Loucy (cell line): ENCODE data around the gene FMN1.

Source experiments
- H2AFZ ChIP-seq: fragments of 200-600 bp; sonication (generic); 2 replicates; pipeline ENCODE4 v1.6.0; 2016; ENCODE audit warnings: antibody characterized with exemption, mild to moderate bottlenecking, low read length, moderate library complexity
- H3F3A ChIP-seq: fragments of 200-600 bp; 2 replicates; pipeline ENCODE4 v1.6.0; 2016; ENCODE audit warnings: antibody characterized with exemption, low read depth, mild to moderate bottlenecking
- H3K27me3 ChIP-seq: fragments of 200-600 bp; sonication (generic); 2 replicates; pipeline ENCODE4 v1.6.1; 2014; ENCODE audit warnings: low read length, mild to moderate bottlenecking; ENCODE audit not compliant: insufficient read depth, poor library complexity, severe bottlenecking
- H3K36me3 ChIP-seq: fragments of 200-600 bp; sonication (generic); 2 replicates; pipeline ENCODE4 v1.6.1; 2016; ENCODE audit warnings: low read length; ENCODE audit not compliant: insufficient read depth
- H3K4me1 ChIP-seq: fragments of 200-600 bp; sonication (generic); 2 replicates; pipeline ENCODE4 v1.5.1; 2014; ENCODE audit warnings: low read length, mild to moderate bottlenecking; ENCODE audit not compliant: insufficient read depth, poor library complexity, severe bottlenecking
- H3K4me2 ChIP-seq: fragments of 200-600 bp; sonication (generic); 2 replicates; pipeline ENCODE4 v1.6.0; 2014; ENCODE audit warnings: antibody characterized with exemption, low read length, low read depth, mild to moderate bottlenecking; ENCODE audit not compliant: poor library complexity, severe bottlenecking
- H3K4me3 ChIP-seq: fragments of 200-600 bp; sonication (generic); 2 replicates; pipeline ENCODE4 v1.5.1; 2014; ENCODE audit warnings: low read length, mild to moderate bottlenecking, mixed read lengths; ENCODE audit not compliant: poor library complexity, severe bottlenecking
- H3K79me2 ChIP-seq: fragments of 200-600 bp; sonication (generic); 2 replicates; pipeline ENCODE4 v1.6.1; 2014; ENCODE audit warnings: low read length; ENCODE audit not compliant: insufficient read depth
- H3K9ac ChIP-seq: fragments of 200-600 bp; sonication (generic); 2 replicates; pipeline ENCODE4 v1.6.0; 2014; ENCODE audit warnings: mild to moderate bottlenecking, low read depth, low read length, moderate library complexity; ENCODE audit not compliant: poor library complexity, severe bottlenecking
- H3K9me2 ChIP-seq: fragments of 200-600 bp; sonication (generic); replicated peaks from 2 replicates; pipeline ENCODE4 v1.6.1; 2016; ENCODE audit warnings: low read depth, low read length, mixed read lengths
- H3K9me3 ChIP-seq: fragments of 200-600 bp; sonication (generic); 2 replicates; pipeline ENCODE4 v1.6.1; 2014; ENCODE audit warnings: mild to moderate bottlenecking, antibody characterized with exemption, low read length, low read depth; ENCODE audit not compliant: insufficient read depth
- H4K20me1 ChIP-seq: fragments of 200-600 bp; sonication (generic); 2 replicates; pipeline ENCODE4 v1.6.0; 2014; ENCODE audit warnings: antibody characterized with exemption, low read length, mild to moderate bottlenecking; ENCODE audit not compliant: insufficient read depth, poor library complexity, severe bottlenecking
- EZH2phosphoT487 ChIP-seq: fragments of 200-600 bp; IDR thresholded peaks from 2 replicates; pipeline ENCODE4 v1.6.1; 2018; ENCODE audit warnings: antibody characterized with exemption, mild to moderate bottlenecking, moderate library complexity, borderline replicate concordance
- TF ChIP-seq, protein P1 (sequence below): fragments of 200-600 bp; sonication (generic); conservative IDR thresholded peaks from 2 replicates; pipeline ENCODE4 v1.5.1; 2014; ENCODE audit warnings: mild to moderate bottlenecking, antibody characterized with exemption, low read length

Gene FMN1

GRCh38 chr15:32747921-32748342 is 446.6 kb downstream of the FMN1 start:
- no peaks in the 10 kb centered on the region for H3K4me1 ChIP-seq

DNA sequence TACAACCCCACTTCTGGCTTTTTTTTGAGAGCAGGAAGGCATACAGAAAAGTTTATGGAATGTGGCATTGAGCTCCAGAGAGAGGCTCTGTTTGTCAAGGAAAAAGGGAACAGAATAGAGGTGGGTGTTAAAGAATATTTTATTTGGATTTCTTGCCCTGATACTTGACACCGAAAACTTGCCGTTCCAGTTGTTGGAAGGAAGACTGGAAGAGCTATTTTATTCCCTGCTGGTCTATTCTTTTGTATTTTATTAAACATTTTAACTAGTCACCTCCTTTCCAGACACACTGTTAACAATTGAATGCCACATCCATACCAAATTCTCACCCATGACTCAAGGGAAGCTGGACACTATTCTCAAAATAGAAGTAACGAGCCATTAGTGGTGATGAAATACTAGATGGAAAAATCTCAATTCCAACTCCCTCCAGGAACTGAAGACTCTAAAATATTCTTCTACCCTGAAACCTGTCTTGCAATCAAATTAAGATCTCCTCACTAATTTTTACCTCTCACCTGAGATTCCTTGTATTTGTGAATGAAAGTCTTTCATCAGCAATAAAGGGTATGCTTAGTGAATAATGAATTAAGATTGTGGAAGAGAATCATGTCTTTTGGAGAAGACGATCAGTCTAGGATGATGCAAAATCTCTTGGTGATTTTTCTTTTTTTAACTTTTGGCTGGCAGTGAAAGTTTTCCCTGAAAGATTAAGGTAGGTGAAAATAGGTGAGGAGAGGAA is 448.2 kb downstream of the FMN1 start:
- no peaks in the 10 kb centered on the region for H3F3A ChIP-seq

More at GRCh38 chr15:32747921-32748342, 446.6 kb downstream of the FMN1 start:
- H2AFZ ChIP-seq = no peak overlapping the region
- no peaks in the 10 kb centered on the region for H3K9me3 ChIP-seq
- no peaks in the 10 kb centered on the region for H3F3A ChIP-seq
- no peak overlapping the region for H3K4me3 ChIP-seq
- TF ChIP-seq, protein P1, sequence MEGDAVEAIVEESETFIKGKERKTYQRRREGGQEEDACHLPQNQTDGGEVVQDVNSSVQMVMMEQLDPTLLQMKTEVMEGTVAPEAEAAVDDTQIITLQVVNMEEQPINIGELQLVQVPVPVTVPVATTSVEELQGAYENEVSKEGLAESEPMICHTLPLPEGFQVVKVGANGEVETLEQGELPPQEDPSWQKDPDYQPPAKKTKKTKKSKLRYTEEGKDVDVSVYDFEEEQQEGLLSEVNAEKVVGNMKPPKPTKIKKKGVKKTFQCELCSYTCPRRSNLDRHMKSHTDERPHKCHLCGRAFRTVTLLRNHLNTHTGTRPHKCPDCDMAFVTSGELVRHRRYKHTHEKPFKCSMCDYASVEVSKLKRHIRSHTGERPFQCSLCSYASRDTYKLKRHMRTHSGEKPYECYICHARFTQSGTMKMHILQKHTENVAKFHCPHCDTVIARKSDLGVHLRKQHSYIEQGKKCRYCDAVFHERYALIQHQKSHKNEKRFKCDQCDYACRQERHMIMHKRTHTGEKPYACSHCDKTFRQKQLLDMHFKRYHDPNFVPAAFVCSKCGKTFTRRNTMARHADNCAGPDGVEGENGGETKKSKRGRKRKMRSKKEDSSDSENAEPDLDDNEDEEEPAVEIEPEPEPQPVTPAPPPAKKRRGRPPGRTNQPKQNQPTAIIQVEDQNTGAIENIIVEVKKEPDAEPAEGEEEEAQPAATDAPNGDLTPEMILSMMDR = no peak
- TF ChIP-seq EZH2phosphoT487 = no peak
- H3K4me2 ChIP-seq = no peak overlapping the region
- H3K27me3 ChIP-seq = no peaks in the 10 kb centered on the region
- no peaks in the 10 kb centered on the region for H3K36me3 ChIP-seq
- H3K9ac ChIP-seq = no peak overlapping the region
- H4K20me1 ChIP-seq = no peaks in the 10 kb centered on the region
- no peaks in the 10 kb centered on the region for H3K79me2 ChIP-seq
- no peaks in the 10 kb centered on the region for H3K9me2 ChIP-seq

GRCh38 chr15:32743411-32744140 is 450.9 kb downstream of the FMN1 start:
- no peaks in the 10 kb centered on the region for H4K20me1 ChIP-seq
- TF ChIP-seq, protein P1 = no peak
- TF ChIP-seq EZH2phosphoT487 = no peak
- H3F3A ChIP-seq = no peaks in the 10 kb centered on the region
- H3K4me3 ChIP-seq = no peak overlapping the region
- H2AFZ ChIP-seq = no peak overlapping the region
- H3K36me3 ChIP-seq = no peaks in the 10 kb centered on the region
- H3K4me1 ChIP-seq = no peaks in the 10 kb centered on the region
- H3K9me3 ChIP-seq = no peaks in the 10 kb centered on the region
- H3K27me3 ChIP-seq = no peaks in the 10 kb centered on the region
- no peaks in the 10 kb centered on the region for H3K9me2 ChIP-seq
- H3K4me2 ChIP-seq = no peak overlapping the region
- H3K9ac ChIP-seq = no peak overlapping the region
- H3K79me2 ChIP-seq = no peaks in the 10 kb centered on the region

More for the DNA sequence above, 448.2 kb downstream of the FMN1 start:
- no peak for TF ChIP-seq EZH2phosphoT487
- TF ChIP-seq, protein P1 = no peak
- H4K20me1 ChIP-seq = no peaks in the 10 kb centered on the region
- no peaks in the 10 kb centered on the region for H3K9me3 ChIP-seq
- no peak overlapping the region for H3K4me2 ChIP-seq
- H2AFZ ChIP-seq = no peak overlapping the region
- no peaks in the 10 kb centered on the region for H3K27me3 ChIP-seq
- no peaks in the 10 kb centered on the region for H3K79me2 ChIP-seq
- no peak overlapping the region for H3K4me3 ChIP-seq
- no peak overlapping the region for H3K9ac ChIP-seq
- H3K36me3 ChIP-seq = no peaks in the 10 kb centered on the region
- no peaks in the 10 kb centered on the region for H3K9me2 ChIP-seq
- H3K4me1 ChIP-seq = no peaks in the 10 kb centered on the region
